OCI-LY7 (cell line): ENCODE measurements around the gene C8G.

ENCODE experiments used
- CTCF ChIP-seq: fragments of 200-600 bp; sonication (generic); conservative IDR thresholded peaks from 2 replicates; pipeline ENCODE4 v1.5.1; 2014; ENCODE audit warnings: mild to moderate bottlenecking, antibody characterized with exemption, low read length, moderate library complexity, mixed read lengths
- EZH2phosphoT487 ChIP-seq: fragments of 200-600 bp; sonication (generic); IDR thresholded peaks from 2 replicates; pipeline ENCODE4 v1.6.1; 2018; ENCODE audit warnings: low read depth, borderline replicate concordance, mild to moderate bottlenecking, mixed run types, antibody characterized with exemption, low read length, moderate library complexity, mixed read lengths

DNA sequence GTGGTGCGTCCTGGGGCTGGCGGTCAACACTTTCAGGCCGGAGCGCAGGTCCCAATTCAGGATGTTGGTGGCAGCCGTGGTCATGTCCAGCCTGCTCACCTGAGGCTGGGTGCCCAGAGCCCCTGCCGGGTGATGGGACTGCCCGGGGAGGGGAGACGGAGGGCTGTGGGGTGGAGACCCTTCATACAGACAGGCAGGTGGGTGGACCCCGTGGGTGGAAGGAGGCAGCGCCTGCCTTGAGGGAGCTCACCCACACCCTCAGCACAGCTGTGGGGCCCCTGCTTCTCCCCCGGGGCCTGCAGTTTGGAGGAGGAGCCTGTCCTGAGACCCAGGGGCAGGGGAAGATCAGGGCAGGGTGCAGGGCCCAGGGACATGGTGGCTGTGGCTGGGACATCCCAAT, 25.3 kb downstream of the C8G start:
- no peak for TF ChIP-seq CTCF
- no peak for TF ChIP-seq EZH2phosphoT487
